ENCODE data around the gene BCAS3.

- TF ChIP-seq CTCF (conservative IDR thresholded peaks at IDR 0.05; ENCODE audit: low read length) = no peak
- no peak for TF ChIP-seq EZH2phosphoT487 (IDR thresholded peaks at IDR 0.05; ENCODE audit: borderline replicate concordance, low read depth, low read length)
These were observed 444.8 kb downstream of the BCAS3 start for GRCh38 chr17:61122326-61122913.
